HG03196 (cell line): Measurements from ENCODE around the gene MYOM3.
"Not testable (repeated sequence)": the region's sequence is repeated elsewhere in the genome, so short reads cannot be mapped to it uniquely, and the experiment has no call there.

Experiments
- ATAC-seq: cut with Tn5 transposase; IDR thresholded peaks from one replicate; pipeline ENCODE4 v1.9.1; 2021; ENCODE audit not compliant: unreplicated experiment

MYOM3 gene

GRCh38 chr1:24043345-24044032 is 68.4 kb downstream of the MYOM3 start:
- no peak for ATAC-seq

GRCh38 chr1:24042315-24042714 is 69.6 kb downstream of the MYOM3 start:
- ATAC-seq, result no peak

GRCh38 chr1:24036088-24036487 is 75.8 kb downstream of the MYOM3 start:
- no peak for ATAC-seq

GRCh38 chr1:24032981-24033380 is 79.0 kb downstream of the MYOM3 start:
- ATAC-seq, result no peak

- not testable (repeated sequence) for ATAC-seq
Observed at GRCh38 chr1:24030976-24031516, 80.9 kb downstream of the MYOM3 start.

GRCh38 chr1:24027838-24028468 is 84.0 kb downstream of the MYOM3 start:
- ATAC-seq, result no peak

GRCh38 chr1:24022581-24023361 is 89.2 kb downstream of the MYOM3 start:
- no peak for ATAC-seq

- ATAC-seq, result no peak
Observed at GRCh38 chr1:24021403-24022266, 90.3 kb downstream of the MYOM3 start.

- no peak for ATAC-seq
Observed at GRCh38 chr1:24020470-24020869, 91.5 kb downstream of the MYOM3 start.

- ATAC-seq, result no peak
Observed at GRCh38 chr1:24020025-24020424, 91.9 kb downstream of the MYOM3 start.

- no peak for ATAC-seq
Observed at GRCh38 chr1:24018611-24019580, 93.0 kb downstream of the MYOM3 start.

GRCh38 chr1:24015221-24016210 is 96.4 kb downstream of the MYOM3 start:
- ATAC-seq, result no peak

- not testable (repeated sequence) for ATAC-seq
Observed at GRCh38 chr1:24012878-24013277, 99.1 kb downstream of the MYOM3 start.

GRCh38 chr1:24010650-24011049 is 101.3 kb downstream of the MYOM3 start:
- ATAC-seq, result no peak

- ATAC-seq, result no peak
Observed at GRCh38 chr1:24009406-24009805, 102.5 kb downstream of the MYOM3 start.

GRCh38 chr1:24008574-24009184 is 103.3 kb downstream of the MYOM3 start:
- ATAC-seq, result not testable (repeated sequence)

- no peak for ATAC-seq
Observed at GRCh38 chr1:24007079-24007478, 104.9 kb downstream of the MYOM3 start.
